H9 (cell line): ENCODE results near the gene ACBD3. TPM values are rescaled to one million over a fixed set of nuclear protein-coding genes. Genes with fewer than 3 reads are reported as not detected.

Experiments
- DNase-seq: peaks from one replicate; pipeline ENCODE4 v3.0.0-alpha.2; 2017
- H2AFZ ChIP-seq: one replicate; pipeline ENCODE4 v1.6.1; 2013; ENCODE audit warnings: mild to moderate bottlenecking, low read length, control low read depth, moderate library complexity
- H2AK5ac ChIP-seq: 2 replicates; pipeline ENCODE4 v1.6.1; 2013; ENCODE audit warnings: low read length, control low read depth, mixed read lengths; ENCODE audit not compliant: insufficient read length
- H2BK120ac ChIP-seq: one replicate; pipeline ENCODE4 v1.6.1; 2013; ENCODE audit warnings: low read depth, mild to moderate bottlenecking, low read length, control low read depth, inconsistent platforms; ENCODE audit not compliant: poor library complexity, severe bottlenecking
- H2BK12ac ChIP-seq: 2 replicates; pipeline ENCODE4 v1.6.1; 2013; ENCODE audit warnings: low read length, control low read depth, mixed read lengths, low read depth; ENCODE audit not compliant: insufficient read length
- H2BK15ac ChIP-seq: 2 replicates; pipeline ENCODE4 v1.6.1; 2013; ENCODE audit warnings: low read depth, low read length, control low read depth
- H2BK20ac ChIP-seq: one replicate; pipeline ENCODE4 v1.6.1; 2013; ENCODE audit warnings: low read depth, mild to moderate bottlenecking, low read length, control low read depth, inconsistent platforms; ENCODE audit not compliant: poor library complexity, severe bottlenecking
- H2BK5ac ChIP-seq: 2 replicates; pipeline ENCODE4 v1.6.1; 2013; ENCODE audit warnings: low read length, control low read depth, mixed read lengths; ENCODE audit not compliant: insufficient read length
- H3K14ac ChIP-seq: 2 replicates; pipeline ENCODE4 v1.6.1; 2013; ENCODE audit warnings: low read length, control low read depth; ENCODE audit not compliant: insufficient read depth
- H3K18ac ChIP-seq: 2 replicates; pipeline ENCODE4 v1.6.1; 2013; ENCODE audit warnings: low read depth, mild to moderate bottlenecking, mixed read lengths, low read length, control low read depth; ENCODE audit not compliant: insufficient read length
- H3K23ac ChIP-seq: 2 replicates; pipeline ENCODE4 v1.6.1; 2013; ENCODE audit warnings: low read length, control low read depth, mixed read lengths, low read depth; ENCODE audit not compliant: insufficient read length
- H3K23me2 ChIP-seq: 2 replicates; pipeline ENCODE4 v1.6.1; 2013; ENCODE audit warnings: low read depth, mild to moderate bottlenecking, mixed read lengths, low read length, control low read depth; ENCODE audit not compliant: insufficient read length, poor library complexity, severe bottlenecking
- H3K27ac ChIP-seq: 2 replicates; pipeline ENCODE4 v1.5.1; 2013; ENCODE audit warnings: low read length, control low read depth, mixed read lengths, low read depth; ENCODE audit not compliant: insufficient read length
- H3K27me3 ChIP-seq: 2 replicates; pipeline ENCODE4 v1.6.1; 2013; ENCODE audit warnings: low read length, control low read depth, inconsistent platforms; ENCODE audit not compliant: insufficient read depth
- H3K4ac ChIP-seq: 2 replicates; pipeline ENCODE4 v1.6.1; 2013; ENCODE audit warnings: low read depth, mild to moderate bottlenecking, control low read depth, inconsistent platforms, low read length, moderate library complexity
- H3K4me1 ChIP-seq: 2 replicates; pipeline ENCODE4 v1.6.1; 2013; ENCODE audit warnings: low read length, control low read depth, inconsistent platforms; ENCODE audit not compliant: insufficient read depth
- H3K4me2 ChIP-seq: 2 replicates; pipeline ENCODE4 v1.6.1; 2013; ENCODE audit warnings: low read length, control low read depth, mixed read lengths; ENCODE audit not compliant: insufficient read length, insufficient read depth
- H3K56ac ChIP-seq: 2 replicates; pipeline ENCODE4 v1.6.1; 2013; ENCODE audit warnings: low read depth, mild to moderate bottlenecking, mixed read lengths, low read length, control low read depth; ENCODE audit not compliant: insufficient read length
- H3K79me1 ChIP-seq: 2 replicates; pipeline ENCODE4 v1.6.1; 2013; ENCODE audit warnings: low read depth, mild to moderate bottlenecking, moderate library complexity, low read length, control low read depth, inconsistent platforms; ENCODE audit not compliant: insufficient read depth, poor library complexity, severe bottlenecking
- H3K79me2 ChIP-seq: 2 replicates; pipeline ENCODE4 v1.6.1; 2013; ENCODE audit warnings: low read length, control low read depth, inconsistent platforms; ENCODE audit not compliant: insufficient read depth
- H3K9ac ChIP-seq: 2 replicates; pipeline ENCODE4 v1.6.1; 2013; ENCODE audit warnings: low read length, control low read depth, mixed read lengths; ENCODE audit not compliant: insufficient read length; ENCODE audit errors: extremely low read depth
- H3K9me3 ChIP-seq: one replicate; pipeline ENCODE4 v1.6.1; 2013; ENCODE audit warnings: low read depth, low read length, inconsistent platforms; ENCODE audit not compliant: control insufficient read depth
- H3T11ph ChIP-seq: one replicate; pipeline ENCODE4 v1.6.1; 2013; ENCODE audit warnings: mild to moderate bottlenecking, low read length, control low read depth, inconsistent platforms
- H4K20me1 ChIP-seq: one replicate; pipeline ENCODE4 v1.6.1; 2013; ENCODE audit not compliant: control insufficient read depth, insufficient read length, insufficient read depth
- H4K5ac ChIP-seq: 2 replicates; pipeline ENCODE4 v1.6.1; 2013; ENCODE audit warnings: low read depth, mild to moderate bottlenecking, mixed read lengths, low read length, control low read depth; ENCODE audit not compliant: insufficient read length
- H4K8ac ChIP-seq: replicated peaks from 2 replicates; pipeline ENCODE4 v1.6.1; 2013; ENCODE audit warnings: low read length, control low read depth, mixed read lengths, low read depth; ENCODE audit not compliant: insufficient read length
- H4K91ac ChIP-seq: 2 replicates; pipeline ENCODE4 v1.6.1; 2013; ENCODE audit warnings: low read depth, mild to moderate bottlenecking, moderate library complexity, mixed read lengths, low read length, control low read depth; ENCODE audit not compliant: insufficient read length
- H3K27ac Mint-ChIP-seq, 3 experiments: 2 replicates in 2 of 3; 3 replicates in 1 of 3; pipeline ENCODE4 v1.8.0; 2020 to 2021; ENCODE audit warnings: mixed read lengths in 3 of 3, mild to moderate bottlenecking in 1 of 3, moderate library complexity in 1 of 3
- H3K27me3 Mint-ChIP-seq: 2 replicates; pipeline ENCODE4 v1.8.0; 2021; ENCODE audit warnings: low read depth, mild to moderate bottlenecking, moderate library complexity, mixed read lengths
- H3K36me3 Mint-ChIP-seq, 3 experiments: 2 replicates in 2 of 3; 3 replicates in 1 of 3; pipeline ENCODE4 v1.8.0; 2020 to 2021; ENCODE audit warnings: low read depth in 3 of 3, mixed read lengths in 3 of 3; ENCODE audit not compliant: insufficient read depth in 1 of 3
- H3K4me1 Mint-ChIP-seq, 2 experiments: 2 replicates each; pipeline ENCODE4 v1.8.0; 2020; ENCODE audit warnings: mixed read lengths in 2 of 2
- H3K4me3 Mint-ChIP-seq, 2 experiments: 2 replicates in 1 of 2; 3 replicates in 1 of 2; pipeline ENCODE4 v1.8.0; 2020 to 2021; ENCODE audit warnings: mild to moderate bottlenecking in 2 of 2, mixed read lengths in 2 of 2, moderate library complexity in 1 of 2
- H3K9me3 Mint-ChIP-seq, 2 experiments: 2 replicates in 1 of 2; 3 replicates in 1 of 2; pipeline ENCODE4 v1.8.0; 2020; ENCODE audit warnings: mild to moderate bottlenecking in 2 of 2, mixed read lengths in 2 of 2, moderate library complexity in 1 of 2
- CTCF ChIP-seq: fragments of 200-600 bp; sonication (generic); conservative IDR thresholded peaks from 3 replicates; pipeline ENCODE4 v1.8.0; 2021; ENCODE audit warnings: antibody characterized with exemption, mild to moderate bottlenecking
- WGBS: extraction: QIAGEN DNeasy Blood & Tissue Kit; methylation state at CpG from one replicate; pipeline ENCODE4 v1.1.7; 2013; ENCODE audit warnings: missing lambda C conversion rate, low lambda C conversion rate, mixed read lengths; ENCODE audit not compliant: insufficient read length; ENCODE audit errors: extremely low coverage; 5-methylcytosine and 5-hydroxymethylcytosine counted together
- total RNA-seq: library from RNA; stranded (reverse); gene quantifications from 2 replicates; pipeline ENCODE4 v1.2.1, GENCODE V29; 2021

The ACBD3 gene
- total RNA-seq, 1 experiment from 2014 or later = 30.8 TPM

DNA sequence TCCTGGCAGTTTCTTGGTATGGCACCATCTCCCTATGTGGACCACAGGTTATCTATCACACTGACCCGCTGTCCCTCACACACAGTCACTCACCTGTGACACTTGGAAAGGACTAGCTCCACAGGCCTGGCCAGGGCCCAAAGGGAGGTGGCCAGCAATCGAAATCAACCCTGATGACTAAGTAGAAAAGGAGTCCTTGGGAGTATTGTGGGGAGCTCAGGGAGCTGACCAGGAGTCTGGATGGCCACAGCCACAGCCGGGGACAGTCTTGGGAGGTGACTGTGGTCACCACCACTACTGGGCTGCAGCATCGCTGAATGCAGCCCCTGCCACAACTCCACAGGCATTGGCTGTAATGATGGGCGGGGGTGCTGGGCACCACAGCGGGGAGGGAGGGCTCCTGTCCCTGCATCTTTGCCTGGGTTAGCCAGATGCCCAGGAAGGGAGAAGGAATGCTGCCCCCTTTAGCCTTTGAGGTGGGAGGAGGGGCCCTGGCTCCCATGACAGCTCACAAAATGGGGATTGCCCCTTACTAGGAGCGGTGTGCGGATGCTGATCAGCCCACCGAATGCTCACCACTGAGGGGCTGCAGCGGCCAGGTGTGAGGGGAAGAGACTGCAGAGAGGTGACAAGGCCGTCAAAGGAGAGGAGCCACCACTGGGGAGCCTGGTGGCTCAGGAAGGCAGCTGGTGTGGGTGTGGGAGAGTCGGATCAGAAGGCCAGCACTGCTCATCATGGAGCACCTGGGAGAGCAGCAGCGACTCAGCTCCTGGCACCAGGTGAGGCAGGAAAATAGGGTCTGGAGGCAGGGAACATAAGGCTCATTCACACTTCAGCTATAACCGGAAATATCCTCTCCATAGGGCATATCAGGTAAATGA lies 62.7 kb downstream of the ACBD3 start:
- Histone ChIP-seq H3T11ph (no peak overlapping the region), H3K4me1 (peaks cover 6% of the 10 kb centered on the region; the same call in 1 of the 2 replicates), H2AFZ (no peak overlapping the region), H3K9ac (no peak overlapping the region), H3K18ac (no peak overlapping the region), H2BK5ac (no peak overlapping the region), H3K23ac (no peak overlapping the region), H2BK120ac (no peak overlapping the region), H3K4ac (no peak overlapping the region), H2BK15ac (no peak overlapping the region), H3K79me2 (no peaks in the 10 kb centered on the region), H3K27ac (no peak overlapping the region), H4K8ac (no peak overlapping the region), H4K20me1 (no peaks in the 10 kb centered on the region), H2BK12ac (no peak overlapping the region), H2AK5ac (no peak overlapping the region), H2BK20ac (no peak overlapping the region), H3K9me3 (no peaks in the 10 kb centered on the region), H4K5ac (no peak overlapping the region), H3K14ac (no peak overlapping the region), H3K56ac (no peak overlapping the region), H4K91ac (no peak overlapping the region), H3K79me1 (no peaks in the 10 kb centered on the region), H3K23me2 (peaks cover 8% of the 10 kb centered on the region), H3K4me2 (no peak overlapping the region), H3K27me3 (no peaks in the 10 kb centered on the region; the same call in 1 of the 2 replicates)
- WGBS = no CpG with 5 or more reads among the region's 14 CpGs
- no peak for TF ChIP-seq CTCF
- H3K36me3 Mint-ChIP-seq = peaks cover 0 to 2% (median 0%) of the 10 kb centered on the region in 3 experiments; a peak in 2 of 7 replicates
- peak overlapping the region; percentile 81 to 90 for H3K4me3 Mint-ChIP-seq
- peaks cover 22% of the 10 kb centered on the region for H3K27me3 Mint-ChIP-seq
- peaks cover 51 to 64% of the 10 kb centered on the region in 2 experiments for H3K4me1 Mint-ChIP-seq
- peak overlapping the region; percentile 1 to 27 (median 25); a peak in 4 of 7 replicates for H3K27ac Mint-ChIP-seq
- no peak for DNase-seq
- no peaks in the 10 kb centered on the region for H3K9me3 Mint-ChIP-seq
